Fibroblast of lung (primary cell): ENCODE data around the gene HRCT1.

Source experiments
- EZH2 ChIP-seq: IDR thresholded peaks from 2 replicates; pipeline ENCODE4 v1.5.1; 2012; ENCODE audit warnings: low read length, control low read depth, mild to moderate bottlenecking; ENCODE audit errors: missing control alignments
- TF ChIP-seq, protein P1 (sequence below), 2 donors: IDR thresholded peaks in 1 of 2; conservative IDR thresholded peaks in 1 of 2; 1 replicate in 1 of 2; 2 replicates in 1 of 2; pipeline ENCODE4 v1.5.1; 2011 to 2012; ENCODE audit warnings: low read length in 2 of 2, control low read depth in 1 of 2, inconsistent platforms in 1 of 2, low read depth in 1 of 2, mild to moderate bottlenecking in 1 of 2

DNA sequence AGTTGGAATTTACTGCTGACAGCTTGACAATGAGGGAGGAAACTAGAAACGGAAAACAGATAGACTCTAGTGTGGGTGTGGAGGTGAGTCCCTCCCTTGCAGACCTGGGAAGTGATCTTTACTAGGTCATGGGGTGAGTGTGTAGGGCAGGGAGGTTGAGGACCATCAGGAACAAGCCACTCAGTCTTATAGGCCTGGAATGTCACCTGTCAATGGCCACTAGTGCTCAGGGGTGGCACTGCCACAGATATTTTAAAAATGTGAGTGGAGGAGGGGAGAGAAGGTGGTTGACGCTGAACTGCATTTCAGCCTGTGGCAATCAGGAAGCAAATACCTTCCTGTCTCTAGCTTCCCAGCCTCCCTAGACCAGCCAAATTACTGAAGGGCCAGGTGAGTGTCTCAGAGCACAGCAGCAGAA, 42.9 kb downstream of the HRCT1 start:
- TF ChIP-seq, protein P1, sequence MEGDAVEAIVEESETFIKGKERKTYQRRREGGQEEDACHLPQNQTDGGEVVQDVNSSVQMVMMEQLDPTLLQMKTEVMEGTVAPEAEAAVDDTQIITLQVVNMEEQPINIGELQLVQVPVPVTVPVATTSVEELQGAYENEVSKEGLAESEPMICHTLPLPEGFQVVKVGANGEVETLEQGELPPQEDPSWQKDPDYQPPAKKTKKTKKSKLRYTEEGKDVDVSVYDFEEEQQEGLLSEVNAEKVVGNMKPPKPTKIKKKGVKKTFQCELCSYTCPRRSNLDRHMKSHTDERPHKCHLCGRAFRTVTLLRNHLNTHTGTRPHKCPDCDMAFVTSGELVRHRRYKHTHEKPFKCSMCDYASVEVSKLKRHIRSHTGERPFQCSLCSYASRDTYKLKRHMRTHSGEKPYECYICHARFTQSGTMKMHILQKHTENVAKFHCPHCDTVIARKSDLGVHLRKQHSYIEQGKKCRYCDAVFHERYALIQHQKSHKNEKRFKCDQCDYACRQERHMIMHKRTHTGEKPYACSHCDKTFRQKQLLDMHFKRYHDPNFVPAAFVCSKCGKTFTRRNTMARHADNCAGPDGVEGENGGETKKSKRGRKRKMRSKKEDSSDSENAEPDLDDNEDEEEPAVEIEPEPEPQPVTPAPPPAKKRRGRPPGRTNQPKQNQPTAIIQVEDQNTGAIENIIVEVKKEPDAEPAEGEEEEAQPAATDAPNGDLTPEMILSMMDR (conservative IDR thresholded peaks at IDR 0.05 in 1 of 2, IDR thresholded peaks at IDR 0.05 in 1 of 2; ENCODE audit: low read depth in 1 of 2, low read length in 2 of 2): no peak
- TF ChIP-seq EZH2: no peak
